GM12865 (cell line): ENCODE measurements around the gene ATL2.
A peak's percentile ranks its signal among the peaks of the same experiment; 100 is the strongest.

Experiments used
- DNase-seq: peaks from one replicate; pipeline ENCODE4 v3.0.0; 2010; ENCODE audit warnings: low read depth
- H3K4me3 ChIP-seq: 2 replicates; pipeline ENCODE4 v1.5.1; 2011; ENCODE audit warnings: mild to moderate bottlenecking, low read depth, low read length, control low read depth
- TF ChIP-seq, protein P1 (sequence below): IDR thresholded peaks from 2 replicates; pipeline ENCODE4 v1.5.1; 2011; ENCODE audit warnings: low read length, control low read depth, low read depth, inconsistent platforms; ENCODE audit not compliant: insufficient read depth; ENCODE audit errors: missing control alignments

Gene ATL2

DNA sequence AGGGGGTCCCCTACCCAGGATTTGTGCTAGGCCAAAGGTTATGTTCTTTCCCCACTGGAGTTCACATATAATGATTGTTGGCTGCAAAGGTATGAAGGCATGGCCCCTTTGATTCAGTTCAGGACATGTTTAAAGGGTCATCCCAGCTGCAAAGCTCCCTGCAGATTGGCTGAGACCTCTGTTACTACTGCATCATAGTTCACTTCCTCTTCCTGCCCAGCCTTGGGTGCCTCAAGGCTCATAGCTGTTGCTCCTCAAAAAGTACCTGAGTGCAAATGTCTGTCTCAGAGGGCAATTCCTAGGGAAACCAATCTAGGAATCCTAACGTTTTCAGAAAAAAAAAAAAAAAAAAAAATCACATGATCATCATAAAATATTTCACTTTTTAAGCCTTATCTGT lies 125.1 kb downstream of the ATL2 start:
- H3K4me3 ChIP-seq: no peak overlapping the region
- no peak for DNase-seq
- TF ChIP-seq, protein P1, sequence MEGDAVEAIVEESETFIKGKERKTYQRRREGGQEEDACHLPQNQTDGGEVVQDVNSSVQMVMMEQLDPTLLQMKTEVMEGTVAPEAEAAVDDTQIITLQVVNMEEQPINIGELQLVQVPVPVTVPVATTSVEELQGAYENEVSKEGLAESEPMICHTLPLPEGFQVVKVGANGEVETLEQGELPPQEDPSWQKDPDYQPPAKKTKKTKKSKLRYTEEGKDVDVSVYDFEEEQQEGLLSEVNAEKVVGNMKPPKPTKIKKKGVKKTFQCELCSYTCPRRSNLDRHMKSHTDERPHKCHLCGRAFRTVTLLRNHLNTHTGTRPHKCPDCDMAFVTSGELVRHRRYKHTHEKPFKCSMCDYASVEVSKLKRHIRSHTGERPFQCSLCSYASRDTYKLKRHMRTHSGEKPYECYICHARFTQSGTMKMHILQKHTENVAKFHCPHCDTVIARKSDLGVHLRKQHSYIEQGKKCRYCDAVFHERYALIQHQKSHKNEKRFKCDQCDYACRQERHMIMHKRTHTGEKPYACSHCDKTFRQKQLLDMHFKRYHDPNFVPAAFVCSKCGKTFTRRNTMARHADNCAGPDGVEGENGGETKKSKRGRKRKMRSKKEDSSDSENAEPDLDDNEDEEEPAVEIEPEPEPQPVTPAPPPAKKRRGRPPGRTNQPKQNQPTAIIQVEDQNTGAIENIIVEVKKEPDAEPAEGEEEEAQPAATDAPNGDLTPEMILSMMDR: no peak

DNA sequence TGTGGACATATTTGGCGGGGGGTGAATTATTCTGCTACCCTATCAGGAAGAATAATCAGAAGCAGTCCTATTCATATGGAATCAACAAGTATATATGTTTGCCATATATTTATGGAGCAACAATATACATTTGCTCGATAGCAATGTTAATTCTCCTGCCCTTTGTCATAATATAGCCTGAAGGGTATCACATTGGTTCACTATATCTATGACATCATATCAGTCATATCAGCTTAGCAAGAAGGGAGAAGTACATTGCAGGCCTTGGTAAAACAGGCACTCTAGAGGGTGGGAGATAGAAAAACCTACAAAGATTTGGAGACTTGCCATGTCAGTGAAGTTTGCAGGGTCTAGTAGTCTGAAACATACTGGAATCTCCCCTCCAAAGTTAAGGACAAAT lies 128.4 kb downstream of the ATL2 start:
- H3K4me3 ChIP-seq: no peak overlapping the region
- DNase-seq: no peak
- TF ChIP-seq, protein P1: no peak

DNA sequence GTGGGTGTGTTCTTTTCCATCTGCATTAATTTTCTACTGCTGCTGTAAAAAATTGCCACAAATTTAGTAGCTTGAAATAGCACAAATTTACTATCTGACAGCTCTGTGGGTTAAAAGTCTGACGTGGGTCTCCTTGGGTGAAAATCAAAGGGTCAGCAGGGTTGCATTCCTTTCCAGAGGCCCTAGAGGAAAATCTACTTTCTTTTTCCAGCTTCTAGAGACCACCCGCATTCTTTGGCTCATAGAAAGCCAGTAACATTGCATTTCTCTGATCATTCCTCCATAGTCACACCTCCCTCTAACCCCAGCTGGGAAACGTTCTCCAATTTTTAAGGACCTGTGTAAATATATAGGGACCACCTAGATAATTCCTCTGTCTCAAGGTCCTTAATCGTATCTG lies 128.8 kb downstream of the ATL2 start:
- TF ChIP-seq, protein P1: no peak
- DNase-seq: no peak
- H3K4me3 ChIP-seq: no peak overlapping the region

DNA sequence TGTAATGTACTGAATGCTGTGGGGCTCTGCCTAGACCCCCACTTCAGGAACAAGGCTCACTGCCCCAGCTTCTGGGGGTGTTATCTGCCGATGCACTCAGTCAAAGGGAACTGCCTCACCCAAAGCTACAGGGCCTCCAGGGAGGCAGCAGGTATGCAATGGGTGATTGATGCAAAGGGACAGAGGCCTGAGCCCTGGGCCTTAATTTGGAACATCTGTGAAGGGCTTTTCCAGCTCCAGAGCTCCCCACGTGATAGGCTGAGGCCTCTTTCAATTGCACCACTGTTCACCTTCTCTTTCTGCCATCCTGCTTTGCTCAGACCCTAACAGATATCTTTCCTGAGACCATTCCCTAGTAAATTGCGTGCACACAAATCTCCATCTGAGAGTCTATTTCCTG lies 131.0 kb downstream of the ATL2 start:
- TF ChIP-seq, protein P1: no peak
- no peak overlapping the region for H3K4me3 ChIP-seq
- no peak for DNase-seq

DNA sequence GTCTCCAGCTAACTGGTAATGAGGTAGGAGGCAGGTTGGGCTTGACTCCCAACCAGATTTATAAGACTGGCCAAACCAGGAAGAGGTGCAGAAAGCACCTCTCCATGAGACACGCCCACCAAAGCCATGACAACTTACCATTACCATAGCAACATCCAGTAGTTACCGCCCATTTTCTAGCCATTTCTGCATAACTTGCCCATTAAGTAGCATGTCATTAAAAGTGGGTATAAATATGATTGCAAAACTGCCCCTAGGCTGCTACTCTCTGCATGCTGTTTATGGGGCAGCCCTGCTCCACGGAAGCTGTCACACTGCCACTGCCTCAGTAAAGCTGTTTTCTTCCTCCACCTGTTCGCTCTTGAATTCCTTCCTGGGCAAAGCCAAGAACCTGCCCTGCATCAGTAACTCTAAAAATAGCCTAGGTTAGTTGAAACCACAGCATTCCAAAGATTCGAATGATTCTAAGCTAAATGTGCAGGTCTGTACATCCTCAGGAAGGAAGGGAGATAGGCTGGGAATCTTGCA lies 131.9 kb downstream of the ATL2 start:
- TF ChIP-seq, protein P1: no peak
- DNase-seq: peak; percentile 17
- no peak overlapping the region for H3K4me3 ChIP-seq

DNA sequence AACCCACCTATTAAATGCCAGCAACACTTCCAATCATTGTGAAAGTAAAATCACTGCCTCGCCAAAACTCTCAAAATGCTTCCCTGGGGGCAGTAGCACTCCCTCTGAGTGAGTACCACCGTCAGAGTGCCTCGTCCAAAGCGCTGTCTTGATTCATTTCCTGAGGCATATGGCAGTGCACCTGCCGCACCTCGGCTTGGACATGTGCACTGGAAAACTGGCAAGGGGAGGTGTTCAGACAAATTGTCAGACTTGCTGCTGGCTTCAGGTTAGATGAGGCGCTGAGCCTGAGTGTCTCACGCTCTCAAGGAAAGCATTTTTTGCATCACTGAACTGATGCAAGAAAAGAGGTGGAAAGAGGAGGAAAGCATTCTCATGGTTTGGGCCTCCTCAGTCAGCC lies 132.8 kb downstream of the ATL2 start:
- H3K4me3 ChIP-seq: no peak overlapping the region
- no peak for DNase-seq
- TF ChIP-seq, protein P1: no peak
